Measurements from ENCODE around the gene P2RX7. TPM values are rescaled to one million over a fixed set of nuclear protein-coding genes. Genes with fewer than 3 reads are reported as not detected.
"Not testable (repeated sequence)": the region's sequence is repeated elsewhere in the genome, so short reads cannot be mapped to it uniquely, and the experiment has no call there.

Gene P2RX7
- polyA plus RNA-seq, 3 donors = 12.3 to 66.3 (median 20.5) TPM

- H3K27ac ChIP-seq (ENCODE audit: low read depth in 1 of 2, low read length in 2 of 2) = no peak overlapping the region
- H3K36me3 Mint-ChIP-seq = peaks cover 71 to 88% of the 10 kb centered on the region in 2 donors
- peaks cover 61 to 84% of the 10 kb centered on the region in 2 donors for H3K36me3 ChIP-seq (replicated peaks in 1 of 2; ENCODE audit: control insufficient read depth in 1 of 2, insufficient read depth in 2 of 2, low read length in 2 of 2)
- H3K4me3 Mint-ChIP-seq = no peak overlapping the region
- H3K9me3 ChIP-seq (replicated peaks in 1 of 2; ENCODE audit: control insufficient read depth in 1 of 2, insufficient read depth in 1 of 2, low read length in 2 of 2) = no peaks in the 10 kb centered on the region
- peaks cover 0 to 4% (median 0%) of the 10 kb centered on the region in 3 donors for H3K27me3 Mint-ChIP-seq (ENCODE audit: low read depth in 3 of 3)
- WGBS (ENCODE audit: insufficient coverage) = 32% methylated on average over 8 of the region's 8 CpGs
- no peak overlapping the region for H3K9ac ChIP-seq (ENCODE audit: insufficient read depth, low read length, poor library complexity, severe bottlenecking)
- peaks cover 9% of the 10 kb centered on the region for H4K20me1 ChIP-seq (ENCODE audit: insufficient read depth, low read length)
- H3K4me1 Mint-ChIP-seq = peaks cover 23% of the 10 kb centered on the region
- peaks cover 13 to 17% of the 10 kb centered on the region in 2 donors for H3K4me1 ChIP-seq (ENCODE audit: control insufficient read depth in 1 of 2, insufficient read depth in 2 of 2, low read length in 2 of 2)
- no peaks in the 10 kb centered on the region for H3K27me3 ChIP-seq (ENCODE audit: control insufficient read depth in 2 of 2, insufficient read depth in 2 of 2, low read length in 2 of 2)
- H3K4me3 ChIP-seq (replicated peaks in 1 of 3; ENCODE audit: low read depth in 2 of 3, low read length in 3 of 3) = no peak overlapping the region
- H2AFZ ChIP-seq (ENCODE audit: insufficient read depth, low read depth, low read length, poor library complexity, severe bottlenecking) = no peak overlapping the region
- H3K79me2 ChIP-seq (ENCODE audit: insufficient read depth, low read length) = peaks cover 3% of the 10 kb centered on the region
- TF ChIP-seq CTCF (IDR thresholded peaks at IDR 0.05) = no peak
- no peak overlapping the region for H3K4me2 ChIP-seq (replicated peaks; ENCODE audit: extremely low read depth, low read length, poor library complexity, severe bottlenecking)
- intact Hi-C loops (cut with micrococcal nuclease) = loop anchor here in 1 of 2 donors (5.0 kb wide), 1 partner anchor 162 kb away; no protein-coding TSS in a partner anchor
- no peaks in the 10 kb centered on the region for H3K9me3 Mint-ChIP-seq
- no peak for DNase-seq
- H3K27ac Mint-ChIP-seq = peak overlapping the region in 3 of 7 donors; percentile 51 to 74 (median 67)
These were observed 91.9 kb downstream of the P2RX7 start for GRCh38 chr12:121224591-121224990.

- Histone ChIP-seq H2AFZ (ENCODE audit: insufficient read depth, low read depth, low read length, poor library complexity, severe bottlenecking) (no peak overlapping the region), H3K4me3 (replicated peaks in 1 of 3; ENCODE audit: low read depth in 2 of 3, low read length in 3 of 3) (no peak overlapping the region), H3K4me1 (ENCODE audit: control insufficient read depth in 1 of 2, insufficient read depth in 2 of 2, low read length in 2 of 2) (peaks cover 13 to 18% of the 10 kb centered on the region in 2 donors), H3K27me3 (ENCODE audit: control insufficient read depth in 2 of 2, insufficient read depth in 2 of 2, low read length in 2 of 2) (no peaks in the 10 kb centered on the region), H4K20me1 (ENCODE audit: insufficient read depth, low read length) (peaks cover 14% of the 10 kb centered on the region), H3K9ac (ENCODE audit: insufficient read depth, low read length, poor library complexity, severe bottlenecking) (no peak overlapping the region), H3K27ac (ENCODE audit: low read depth in 1 of 2, low read length in 2 of 2) (no peak overlapping the region), H3K36me3 (replicated peaks in 1 of 2; ENCODE audit: control insufficient read depth in 1 of 2, insufficient read depth in 2 of 2, low read length in 2 of 2) (peaks cover 60 to 75% of the 10 kb centered on the region in 2 donors), H3K4me2 (replicated peaks; ENCODE audit: extremely low read depth, low read length, poor library complexity, severe bottlenecking) (no peak overlapping the region), H3K9me3 (replicated peaks in 1 of 2; ENCODE audit: control insufficient read depth in 1 of 2, insufficient read depth in 1 of 2, low read length in 2 of 2) (no peaks in the 10 kb centered on the region), H3K79me2 (ENCODE audit: insufficient read depth, low read length) (peaks cover 3% of the 10 kb centered on the region)
- Mint-ChIP-seq H3K36me3 (peaks cover 65 to 87% of the 10 kb centered on the region in 2 donors), H3K9me3 (no peaks in the 10 kb centered on the region), H3K4me1 (peaks cover 17% of the 10 kb centered on the region), H3K27me3 (ENCODE audit: low read depth in 3 of 3) (peaks cover 0 to 4% (median 0%) of the 10 kb centered on the region in 3 donors), H3K27ac (no peak overlapping the region), H3K4me3 (no peak overlapping the region)
- intact Hi-C loops (cut with micrococcal nuclease) = no loop called here
- no peak for DNase-seq
- WGBS (ENCODE audit: insufficient coverage) = 100% methylated on average over 4 of the region's 8 CpGs
- TF ChIP-seq CTCF (IDR thresholded peaks at IDR 0.05) = no peak
These were observed 93.7 kb downstream of the P2RX7 start for GRCh38 chr12:121226399-121226798.

GRCh38 chr12:121226871-121227270 is 94.2 kb downstream of the P2RX7 start:
- H3K4me1 ChIP-seq (ENCODE audit: control insufficient read depth in 1 of 2, insufficient read depth in 2 of 2, low read length in 2 of 2) = peaks cover 13 to 18% of the 10 kb centered on the region in 2 donors
- Mint-ChIP-seq H3K4me1 (peaks cover 17% of the 10 kb centered on the region), H3K27ac (peak overlapping the region in 2 of 7 donors; percentile 35 to 60), H3K36me3 (peaks cover 65 to 87% of the 10 kb centered on the region in 2 donors)
- H3K4me3 Mint-ChIP-seq; H3K27me3 ChIP-seq (ENCODE audit: control insufficient read depth in 2 of 2, insufficient read depth in 2 of 2, low read length in 2 of 2); H3K4me3 ChIP-seq (replicated peaks in 1 of 3; ENCODE audit: low read depth in 2 of 3, low read length in 3 of 3); H3K27ac ChIP-seq (ENCODE audit: low read depth in 1 of 2, low read length in 2 of 2); intact Hi-C loops (cut with micrococcal nuclease); H3K79me2 ChIP-seq (ENCODE audit: insufficient read depth, low read length); H3K27me3 Mint-ChIP-seq (ENCODE audit: low read depth in 3 of 3); H3K9me3 ChIP-seq (replicated peaks in 1 of 2; ENCODE audit: control insufficient read depth in 1 of 2, insufficient read depth in 1 of 2, low read length in 2 of 2); H3K9me3 Mint-ChIP-seq; H3K4me2 ChIP-seq (replicated peaks; ENCODE audit: extremely low read depth, low read length, poor library complexity, severe bottlenecking); H2AFZ ChIP-seq (ENCODE audit: insufficient read depth, low read depth, low read length, poor library complexity, severe bottlenecking); H3K9ac ChIP-seq (ENCODE audit: insufficient read depth, low read length, poor library complexity, severe bottlenecking); DNase-seq: not testable (repeated sequence)
- peaks cover 14% of the 10 kb centered on the region for H4K20me1 ChIP-seq (ENCODE audit: insufficient read depth, low read length)
- H3K36me3 ChIP-seq (replicated peaks in 1 of 2; ENCODE audit: control insufficient read depth in 1 of 2, insufficient read depth in 2 of 2, low read length in 2 of 2) = peaks cover 56 to 75% of the 10 kb centered on the region in 2 donors
- 100% methylated on average over 7 of the region's 8 CpGs for WGBS (ENCODE audit: insufficient coverage)
